Frontal cortex (tissue), 4 donors: Measurements from ENCODE around the gene PORCN. TPM values are rescaled to one million over a fixed set of nuclear protein-coding genes. Genes with fewer than 3 reads are reported as not detected.
"Not testable (repeated sequence)": the region's sequence is repeated elsewhere in the genome, so short reads cannot be mapped to it uniquely, and the experiment has no call there.

ENCODE experiments used
- DNase-seq, 2 donors: peaks; one replicate each; pipeline ENCODE4 v3.0.0; 2012; ENCODE audit warnings: low spot score in 2 of 2
- FAIRE-seq: peaks from 2 replicates; lab custom pipeline; 2012; peaks lifted over from hg19 to GRCh38; lab: Jason Lieb, UNC
- total RNA-seq: library from RNA; depleted of rRNA; stranded (reverse); fragments of >200 nt; gene quantifications from one replicate; pipeline ENCODE4 v1.2.3, GENCODE V29; 2014
- donor health status: control.
- donor health status: control.
- donor health status: control.

PORCN gene
- total RNA-seq, 1 donor from 2014 or later: 7.3 TPM

GRCh38 chrX:48532161-48532560 lies 23.4 kb downstream of the PORCN start:
- no peak for FAIRE-seq
- DNase-seq: no peak

DNA sequence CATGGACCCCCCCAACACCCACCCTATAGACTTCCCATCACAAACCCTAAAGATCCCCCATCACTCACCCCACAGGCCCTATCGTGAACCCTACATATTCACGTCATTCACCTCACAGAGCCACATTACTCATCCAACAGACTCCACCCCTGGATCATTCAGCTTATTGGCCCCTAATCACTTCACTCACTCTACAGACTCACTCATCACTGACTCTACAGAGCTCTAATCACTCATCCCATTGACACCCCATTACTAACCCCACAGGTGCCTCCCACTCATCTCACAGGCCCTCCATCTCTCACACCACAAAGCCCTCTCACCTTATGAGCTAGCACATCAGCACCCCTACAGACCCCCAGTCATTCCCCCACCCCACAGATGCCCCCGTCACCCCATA lies 24.4 kb downstream of the PORCN start:
- DNase-seq: no peak
- FAIRE-seq: no peak

- no peak for DNase-seq
- FAIRE-seq: no peak
Measured at GRCh38 chrX:48538641-48539344, 30.0 kb downstream of the PORCN start.

GRCh38 chrX:48539345-48540027 lies 30.7 kb downstream of the PORCN start, which contains the start of gene TBC1D25:
Gene TBC1D25, plus strand, starts transcription at chrX:48539714. Its CDS starts 84 bp downstream, at chrX:48539798.
- DNase-seq: peak; percentile 76
- no peak for FAIRE-seq

DNA sequence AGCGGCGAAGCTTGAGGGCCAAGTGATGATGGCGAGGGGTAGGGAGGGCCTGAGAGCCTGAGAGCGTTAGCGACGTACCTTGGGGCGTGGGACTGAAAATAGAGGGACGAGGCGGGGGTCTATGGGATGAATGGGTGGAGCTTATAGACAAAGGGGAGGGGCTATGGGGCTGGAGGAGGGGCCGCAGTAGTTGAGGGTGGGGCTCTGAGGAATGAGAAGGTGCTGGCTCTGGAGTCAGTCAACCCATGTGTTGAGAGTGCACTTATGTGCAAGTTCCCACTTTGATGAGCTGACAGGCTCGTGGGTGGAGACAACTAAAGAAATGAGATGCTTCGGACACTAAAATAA lies 31.2 kb downstream of the PORCN start:
- DNase-seq (peak in 1 of 2 donors; percentile 35), FAIRE-seq (no peak)

DNA sequence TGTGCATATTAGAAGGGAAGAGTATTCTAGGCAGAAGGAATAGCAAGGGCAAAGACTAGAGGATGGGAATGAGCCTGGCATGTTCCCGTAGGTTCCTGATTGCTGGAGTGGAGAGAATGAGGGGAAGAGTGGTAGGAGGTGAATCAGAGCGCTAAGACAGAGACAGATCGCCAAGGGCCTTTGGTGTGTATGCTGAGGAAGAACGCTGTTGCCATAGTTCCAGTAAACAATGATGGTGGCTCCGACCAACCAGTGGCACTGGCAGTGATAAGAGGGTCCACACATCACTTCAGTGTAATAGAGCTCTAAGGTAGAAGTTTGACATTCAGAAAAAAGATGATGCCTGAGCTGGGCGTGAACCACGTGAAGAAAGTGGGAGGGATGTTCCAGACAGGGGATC lies 31.7 kb downstream of the PORCN start:
- no peak for FAIRE-seq
- DNase-seq: no peak

DNA sequence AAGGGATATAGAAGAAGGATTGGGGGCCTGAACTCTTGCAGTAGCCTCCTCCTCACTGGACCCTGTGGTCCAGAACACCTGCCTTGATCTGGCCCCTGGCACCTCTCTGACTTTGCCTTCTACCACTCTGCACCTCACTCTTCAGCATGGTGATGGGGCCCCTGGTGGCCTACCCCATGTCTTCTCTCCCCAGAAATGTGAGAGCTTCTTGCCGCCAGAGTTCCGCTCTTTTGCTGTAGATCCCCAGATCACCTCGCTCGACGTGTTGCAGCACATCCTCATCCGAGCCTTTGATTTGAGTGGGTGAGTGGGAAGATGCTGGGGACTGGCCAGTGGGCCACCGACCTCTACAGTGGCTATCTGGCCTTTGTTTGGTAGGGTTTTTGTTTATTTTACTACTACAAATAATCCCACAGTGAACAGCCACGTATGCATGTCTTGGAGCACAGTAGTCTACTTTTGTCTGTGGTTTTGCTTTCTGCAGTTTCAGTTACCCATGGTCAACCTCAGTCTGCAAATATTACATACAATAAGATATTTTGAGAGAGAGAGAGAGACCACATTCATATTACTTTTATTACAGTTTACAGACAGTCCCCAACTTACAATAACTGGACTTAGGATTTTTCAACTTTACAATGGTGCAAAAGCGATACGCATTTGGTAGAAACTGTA lies 32.5 kb downstream of the PORCN start:
- no peak for FAIRE-seq
- DNase-seq: no peak

DNA sequence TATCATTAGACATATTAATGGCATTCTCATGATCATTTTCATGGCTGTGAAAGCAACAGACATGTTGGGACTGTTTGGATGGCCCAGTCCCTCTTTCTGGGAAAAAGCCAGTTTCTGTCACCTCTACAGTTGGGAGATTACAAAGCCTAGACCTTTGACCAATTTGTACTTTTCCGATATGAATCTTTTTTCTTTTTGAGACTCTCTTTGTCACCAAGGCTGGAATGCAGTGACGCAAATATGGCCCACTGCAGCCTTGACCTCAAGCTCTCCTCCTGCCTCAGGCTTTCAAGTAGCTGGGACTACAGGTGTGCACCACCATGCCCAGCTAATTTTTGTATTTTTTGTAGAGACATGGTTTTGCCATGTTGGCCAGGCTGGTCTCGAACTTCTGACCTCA lies 40.1 kb downstream of the PORCN start:
- no peak for FAIRE-seq
- no peak for DNase-seq

DNA sequence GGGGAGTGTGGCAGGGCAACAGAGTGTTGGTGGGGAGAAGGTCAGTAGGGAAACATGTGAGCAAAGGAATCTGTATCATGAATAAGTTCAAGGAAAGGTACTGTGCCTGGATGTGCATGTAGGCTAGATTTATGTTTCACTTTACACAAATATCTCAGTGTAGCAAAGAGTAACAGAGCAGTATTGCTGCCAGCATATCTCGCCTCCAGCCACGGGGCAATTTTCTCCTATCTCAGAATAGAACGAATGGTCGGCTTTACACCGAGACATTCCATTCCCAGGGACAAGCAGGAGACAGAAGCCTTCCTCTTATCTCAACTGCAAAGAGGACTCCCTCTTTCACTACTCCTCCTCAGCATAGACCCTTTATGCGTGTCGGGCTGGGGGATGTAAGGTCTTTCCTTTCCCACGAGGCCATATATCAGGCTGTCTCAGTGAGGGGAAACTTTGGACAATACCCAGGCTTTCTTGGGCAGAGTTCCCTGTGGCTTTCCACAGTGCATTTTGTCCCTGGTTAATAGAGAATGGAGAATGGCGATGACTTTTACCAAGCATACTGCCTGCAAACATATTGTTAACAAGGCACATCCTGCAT lies 47.0 kb downstream of the PORCN start:
- not testable (repeated sequence) for DNase-seq, FAIRE-seq

- FAIRE-seq (no peak), DNase-seq (no peak)
Measured at GRCh38 chrX:48558271-48558670, 49.5 kb downstream of the PORCN start.

DNA sequence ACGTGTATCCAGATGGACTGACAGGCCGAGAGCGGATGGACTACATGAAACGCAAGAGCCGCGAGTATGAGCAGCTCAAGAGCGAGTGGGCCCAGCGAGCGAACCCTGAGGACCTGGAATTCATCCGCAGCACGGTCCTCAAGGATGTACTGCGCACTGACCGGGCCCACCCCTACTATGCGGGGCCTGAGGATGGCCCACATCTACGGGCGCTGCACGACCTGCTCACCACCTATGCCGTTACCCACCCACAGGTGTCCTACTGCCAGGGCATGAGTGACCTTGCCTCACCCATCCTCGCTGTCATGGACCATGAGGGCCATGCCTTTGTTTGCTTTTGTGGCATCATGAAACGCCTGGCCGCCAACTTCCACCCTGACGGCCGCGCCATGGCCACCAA lies 50.8 kb downstream of the PORCN start:
- DNase-seq (no peak), FAIRE-seq (no peak)

GRCh38 chrX:48560056-48560455 lies 51.3 kb downstream of the PORCN start:
- FAIRE-seq (no peak), DNase-seq (no peak)

DNA sequence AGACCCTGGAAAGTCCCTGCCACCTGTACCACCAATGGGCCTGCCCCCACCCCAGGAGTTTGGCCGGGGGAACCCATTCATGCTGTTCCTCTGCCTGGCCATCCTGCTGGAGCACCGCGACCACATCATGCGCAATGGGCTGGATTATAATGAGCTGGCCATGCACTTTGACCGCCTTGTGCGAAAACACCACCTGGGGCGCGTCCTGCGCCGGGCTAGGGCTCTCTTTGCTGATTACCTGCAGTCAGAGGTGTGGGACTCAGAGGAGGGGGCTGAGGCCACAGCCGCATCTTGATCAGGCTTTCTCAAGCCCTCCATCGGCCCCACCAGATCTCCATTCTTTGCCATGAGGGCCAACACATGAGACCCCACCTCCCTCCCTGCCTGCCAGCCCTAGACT lies 51.9 kb downstream of the PORCN start:
- DNase-seq: no peak
- FAIRE-seq: no peak

DNA sequence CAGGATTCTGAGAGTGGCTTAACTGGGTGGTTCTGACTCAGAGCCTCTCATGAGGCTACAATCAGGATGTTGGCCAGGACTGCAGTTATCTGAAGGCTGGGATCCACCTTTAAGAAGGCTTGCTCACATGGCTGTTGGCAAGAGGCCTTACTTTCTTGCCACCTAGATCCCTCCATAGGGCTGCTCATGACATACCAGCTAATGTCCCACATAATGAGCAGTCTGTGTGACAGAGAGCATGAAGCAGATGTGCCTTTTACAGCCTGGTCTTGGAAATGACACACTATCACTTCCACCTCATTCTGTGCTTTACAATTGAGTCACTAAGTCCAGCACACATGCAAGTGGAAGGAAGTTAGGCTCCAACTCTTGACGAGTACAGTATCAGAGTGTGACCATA lies 61.2 kb downstream of the PORCN start:
- FAIRE-seq: no peak
- no peak for DNase-seq

Other genes with a start within 250 kb of the PORCN start
- gene SSX3, start 152.3 kb upstream of the PORCN start, total RNA-seq: not detected
- not detected for gene SSX4, start 125.5 kb upstream of the PORCN start, total RNA-seq
- gene SSX4B, start 97.0 kb upstream of the PORCN start, total RNA-seq: not detected
- 25.3 TPM for gene SLC38A5, start 38.7 kb upstream of the PORCN start, total RNA-seq
- 36.3 TPM for gene FTSJ1, start 32.8 kb upstream of the PORCN start, total RNA-seq
- 53.4 TPM for gene EBP, start 12.8 kb downstream of the PORCN start, total RNA-seq
- gene TBC1D25, start 30.7 kb downstream of the PORCN start, total RNA-seq: 4.9 TPM
- 188 TPM for gene RBM3, start 65.5 kb downstream of the PORCN start, total RNA-seq
- 56.7 TPM for gene WDR13, start 88.5 kb downstream of the PORCN start, total RNA-seq
- 2.0 TPM for gene WAS, start 174.8 kb downstream of the PORCN start, total RNA-seq
- 2.9 TPM for gene SUV39H1, start 187.7 kb downstream of the PORCN start, total RNA-seq